ENCODE data around the gene ERC2.

The ERC2 gene

DNA sequence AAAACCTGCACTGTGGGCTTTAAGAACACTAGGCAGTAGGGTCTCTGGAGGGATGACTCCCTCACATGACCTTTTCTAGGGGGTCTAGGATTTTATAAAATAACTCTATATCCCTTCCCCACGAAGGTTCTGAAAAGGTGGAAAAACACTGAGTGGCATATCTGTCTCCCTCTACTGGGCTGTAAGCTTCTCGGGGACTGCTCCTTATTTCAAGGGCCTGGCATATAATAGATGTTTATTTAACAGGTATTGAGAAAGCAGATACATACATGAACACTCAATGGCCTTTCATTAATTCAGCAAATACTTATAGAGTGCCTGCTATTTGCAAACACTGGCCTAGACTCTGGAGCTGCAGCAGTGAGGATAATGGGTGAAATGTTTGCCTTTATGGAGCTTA is 834.9 kb downstream of the ERC2 start:
- no peak for DNase-seq (ENCODE audit: low read depth in 2 of 3, low spot score in 2 of 3)

- no peak for DNase-seq (ENCODE audit: low read depth in 2 of 3, low spot score in 2 of 3)
Observed at GRCh38 chr3:55631766-55632331, 836.4 kb downstream of the ERC2 start.

GRCh38 chr3:55630921-55631299 is 837.4 kb downstream of the ERC2 start:
- DNase-seq (ENCODE audit: low read depth in 2 of 3, low spot score in 2 of 3), result no peak

- DNase-seq (ENCODE audit: low read depth in 2 of 3, low spot score in 2 of 3), result no peak
Observed at GRCh38 chr3:55630280-55630920, 837.9 kb downstream of the ERC2 start.

DNA sequence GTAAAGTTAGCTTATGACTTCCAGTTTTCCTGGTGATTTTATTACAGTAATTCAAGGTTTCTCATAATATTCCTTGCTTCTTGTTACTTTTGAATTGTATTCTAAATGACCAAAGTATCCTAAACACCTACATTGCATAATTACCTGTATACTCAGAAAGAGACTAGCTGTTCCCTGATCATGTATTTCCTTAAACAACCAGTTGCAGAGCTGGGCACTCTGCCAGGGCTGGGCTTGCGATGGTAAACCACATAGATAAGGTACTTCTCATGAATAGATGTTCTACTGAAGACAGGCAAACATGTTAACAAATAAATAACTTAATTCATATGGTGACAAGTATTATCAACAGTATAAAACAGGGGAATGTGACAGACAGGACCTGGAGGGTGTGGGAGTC is 838.8 kb downstream of the ERC2 start:
- DNase-seq (ENCODE audit: low read depth in 2 of 3, low spot score in 2 of 3), result no peak

GRCh38 chr3:55626279-55626665 is 842.0 kb downstream of the ERC2 start:
- no peak for DNase-seq (ENCODE audit: low read depth in 2 of 3, low spot score in 2 of 3)

GRCh38 chr3:55624238-55624637 is 844.0 kb downstream of the ERC2 start:
- DNase-seq (ENCODE audit: low read depth in 2 of 3, low spot score in 2 of 3), result no peak

GRCh38 chr3:55623786-55624185 is 844.5 kb downstream of the ERC2 start:
- DNase-seq (ENCODE audit: low read depth in 2 of 3, low spot score in 2 of 3), result no peak

DNA sequence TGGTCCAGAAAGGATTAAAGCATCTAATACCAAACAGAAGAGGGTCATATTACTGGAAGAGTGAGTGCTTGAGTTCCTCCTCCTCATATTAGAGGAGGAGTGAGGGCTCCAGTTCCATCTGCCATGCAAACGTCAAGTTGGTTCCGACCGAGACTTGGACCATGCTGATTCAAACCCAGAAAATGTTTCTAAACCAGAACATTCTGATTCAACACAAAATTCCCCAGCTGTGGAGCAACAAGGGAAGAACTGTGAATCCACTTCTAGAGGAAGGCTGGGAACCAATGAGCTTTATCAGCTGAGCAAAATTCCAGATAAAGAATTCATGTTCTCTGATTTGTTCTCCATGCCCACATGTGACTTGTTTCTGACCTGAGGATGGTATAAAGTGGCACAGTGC is 845.5 kb downstream of the ERC2 start:
- DNase-seq (ENCODE audit: low read depth in 2 of 3, low spot score in 2 of 3), result no peak

GRCh38 chr3:55622116-55622515 is 846.2 kb downstream of the ERC2 start:
- DNase-seq (ENCODE audit: low read depth in 2 of 3, low spot score in 2 of 3), result no peak

DNA sequence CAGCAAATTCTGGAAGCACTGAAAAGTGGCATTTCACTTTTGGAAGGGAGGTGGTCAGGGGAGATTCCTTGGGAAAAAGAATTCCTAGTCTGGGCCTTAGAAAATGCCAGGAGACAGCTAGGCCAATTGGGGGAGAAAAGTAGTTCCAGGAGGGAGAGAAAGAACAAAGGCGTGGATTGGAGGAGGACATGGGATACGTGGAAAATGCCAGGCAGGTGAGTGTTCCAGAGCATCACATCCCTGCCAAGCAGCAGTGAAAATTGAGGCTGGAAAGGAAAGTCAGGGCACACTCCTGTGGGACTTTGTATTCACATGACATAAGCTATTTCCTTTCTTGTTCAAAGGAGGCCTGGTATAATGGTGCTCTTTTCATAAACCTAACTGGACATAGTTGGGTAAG is 846.6 kb downstream of the ERC2 start:
- DNase-seq (ENCODE audit: low read depth in 2 of 3, low spot score in 2 of 3), result no peak

GRCh38 chr3:55621026-55621422 is 847.2 kb downstream of the ERC2 start:
- no peak for DNase-seq (ENCODE audit: low read depth in 2 of 3, low spot score in 2 of 3)

GRCh38 chr3:55620351-55621025 is 847.8 kb downstream of the ERC2 start:
- DNase-seq (ENCODE audit: low read depth in 2 of 3, low spot score in 2 of 3), result no peak

DNA sequence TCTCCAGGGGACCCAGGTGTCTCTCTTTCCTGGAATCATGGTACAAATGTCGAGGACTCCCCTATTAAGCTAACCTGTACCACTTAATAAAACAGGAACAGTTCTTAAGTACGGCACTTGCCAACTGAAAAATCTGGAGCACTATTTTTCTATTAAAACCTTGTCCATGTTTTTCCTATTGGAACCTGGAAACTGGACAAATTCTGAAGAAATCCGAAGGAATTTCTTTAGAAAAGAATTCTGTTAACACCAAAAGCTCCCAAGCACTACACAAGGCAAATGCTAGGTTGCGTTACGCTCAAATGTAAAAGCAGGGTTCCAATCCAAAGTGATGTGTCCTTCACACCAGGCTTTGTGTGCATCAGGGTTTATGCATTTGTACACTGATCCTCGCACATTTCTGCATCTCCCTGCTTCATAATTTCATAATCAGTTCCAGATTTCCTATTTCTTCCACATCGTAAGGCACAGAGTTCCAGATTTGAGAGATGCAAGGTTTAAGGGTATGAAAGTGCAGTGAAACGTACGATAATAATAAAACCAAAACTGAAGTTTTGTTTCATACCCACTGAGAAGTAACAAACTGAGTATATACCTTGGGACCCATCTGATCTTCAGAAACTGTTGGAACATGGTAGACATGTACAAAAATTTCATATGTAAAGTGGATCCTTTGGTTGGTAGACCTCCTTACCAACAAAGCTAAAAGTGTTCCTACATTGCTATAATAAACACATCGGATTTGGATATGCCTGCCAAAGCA is 849.0 kb downstream of the ERC2 start:
- no peak for DNase-seq (ENCODE audit: low read depth in 2 of 3, low spot score in 2 of 3)

GRCh38 chr3:55617385-55617784 is 850.9 kb downstream of the ERC2 start:
- no peak for DNase-seq (ENCODE audit: low read depth in 2 of 3, low spot score in 2 of 3)

GRCh38 chr3:55616803-55617202 is 851.5 kb downstream of the ERC2 start:
- DNase-seq (ENCODE audit: low read depth in 2 of 3, low spot score in 2 of 3), result no peak

DNA sequence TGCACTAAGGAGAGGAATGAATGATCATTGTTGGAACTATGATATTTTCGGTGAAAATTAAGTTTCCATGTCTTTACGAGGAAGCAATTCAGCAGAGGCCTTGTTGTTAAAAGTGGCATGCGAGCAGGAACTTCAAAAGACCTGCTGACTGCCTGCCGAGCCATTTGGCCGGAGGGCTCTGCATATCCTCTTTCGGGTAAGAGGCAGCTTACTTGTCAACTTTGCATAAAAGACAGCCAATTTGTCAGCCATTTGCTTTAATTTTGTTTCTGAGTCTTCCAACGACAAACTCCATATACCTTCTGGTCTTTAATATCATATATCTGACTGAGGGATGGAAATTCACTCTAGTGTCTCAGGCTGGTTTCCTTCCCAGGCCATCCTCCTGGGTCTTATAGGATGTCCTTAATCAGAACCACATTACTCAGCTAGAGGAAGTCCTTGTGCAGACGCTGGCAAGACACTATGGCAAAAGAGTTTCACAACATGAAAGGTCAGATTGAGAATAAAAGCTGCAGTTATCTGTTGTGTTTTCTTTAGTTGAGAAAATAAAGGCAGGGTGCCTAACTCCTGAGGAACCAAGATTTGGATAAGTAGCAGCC is 852.5 kb downstream of the ERC2 start:
- no peak for DNase-seq (ENCODE audit: low read depth in 2 of 3, low spot score in 2 of 3)

GRCh38 chr3:55615039-55615693 is 853.1 kb downstream of the ERC2 start:
- DNase-seq (ENCODE audit: low read depth in 2 of 3, low spot score in 2 of 3), result no peak

- DNase-seq (ENCODE audit: low read depth in 2 of 3, low spot score in 2 of 3), result no peak
Observed at GRCh38 chr3:55611121-55611520, 857.1 kb downstream of the ERC2 start.

GRCh38 chr3:55609230-55609827 is 858.9 kb downstream of the ERC2 start:
- no peak for DNase-seq (ENCODE audit: low read depth in 2 of 3, low spot score in 2 of 3)

Data from activated CD8-positive, alpha-beta memory T cell treated with anti-CD3 and anti-CD28 coated beads for 48 hours (primary cell).